Measurements from ENCODE around the gene GNAS.

The GNAS gene

GRCh38 chr20:58837717-58838116 is 14.8 kb upstream of the GNAS start:
- H3K4me3 ChIP-seq (ENCODE audit: low read depth, low read length): no peak overlapping the region
- TF ChIP-seq CTCF (conservative IDR thresholded peaks at IDR 0.05; ENCODE audit: low read depth, low read length): no peak
- no peak for DNase-seq (ENCODE audit: low read depth)

- no peak overlapping the region for H3K4me3 ChIP-seq (ENCODE audit: low read depth, low read length)
These were observed 14.3 kb upstream of the GNAS start for GRCh38 chr20:58838174-58838573.

GRCh38 chr20:58839474-58839874 is 13.0 kb upstream of the GNAS start:
- H3K4me3 ChIP-seq (ENCODE audit: low read depth, low read length): no peak overlapping the region
- TF ChIP-seq CTCF (conservative IDR thresholded peaks at IDR 0.05; ENCODE audit: low read depth, low read length): peak; percentile 64
- peak; percentile 36 for DNase-seq (ENCODE audit: low read depth)

More at GRCh38 chr20:58838174-58838573, 14.3 kb upstream of the GNAS start:
- no peak for DNase-seq (ENCODE audit: low read depth)
- TF ChIP-seq CTCF (conservative IDR thresholded peaks at IDR 0.05; ENCODE audit: low read depth, low read length): no peak

- H3K4me3 ChIP-seq (ENCODE audit: low read depth, low read length): no peak overlapping the region
- TF ChIP-seq CTCF (conservative IDR thresholded peaks at IDR 0.05; ENCODE audit: low read depth, low read length): no peak
- no peak for DNase-seq (ENCODE audit: low read depth)
These were observed 12.3 kb upstream of the GNAS start for GRCh38 chr20:58839991-58840747.

- no peak overlapping the region for H3K4me3 ChIP-seq (ENCODE audit: low read depth, low read length)
- no peak for DNase-seq (ENCODE audit: low read depth)
- TF ChIP-seq CTCF (conservative IDR thresholded peaks at IDR 0.05; ENCODE audit: low read depth, low read length): no peak
These were observed 11.5 kb upstream of the GNAS start for GRCh38 chr20:58840816-58841538.

- H3K4me3 ChIP-seq (ENCODE audit: low read depth, low read length): no peak overlapping the region
- no peak for TF ChIP-seq CTCF (conservative IDR thresholded peaks at IDR 0.05; ENCODE audit: low read depth, low read length)
- no peak for DNase-seq (ENCODE audit: low read depth)
These were observed 10.8 kb upstream of the GNAS start for GRCh38 chr20:58841539-58842264.

Measured in choroid plexus epithelial cell (primary cell).